Keratinocyte (primary cell): Measurements from ENCODE around the gene GATA2. TPM values are rescaled to one million over a fixed set of nuclear protein-coding genes. Genes with fewer than 3 reads are reported as not detected.

ENCODE experiments used
- DNase-seq: peaks from one replicate; pipeline ENCODE4 v3.0.0-alpha.2; 2011; ENCODE audit warnings: low read depth, missing footprints, low spot score
- FAIRE-seq: peaks from 2 replicates; lab custom pipeline; 2011; peaks lifted over from hg19 to GRCh38; lab: Jason Lieb, UNC
- H2AFZ ChIP-seq: 2 replicates; pipeline ENCODE4 v1.6.0; 2012; ENCODE audit warnings: low read length, control low read depth, inconsistent platforms; ENCODE audit not compliant: control insufficient read depth
- H3K27ac ChIP-seq: 2 replicates; pipeline ENCODE4 v1.5.1; 2011; ENCODE audit warnings: low read length; ENCODE audit not compliant: control insufficient read depth, insufficient read depth
- H3K27me3 ChIP-seq: 3 replicates; pipeline ENCODE4 v1.6.0; 2011; ENCODE audit warnings: low read length; ENCODE audit not compliant: control insufficient read depth, insufficient read depth; ENCODE audit errors: extremely low read depth
- H3K36me3 ChIP-seq, 2 experiments: 2 replicates in 1 of 2; 3 replicates in 1 of 2; pipeline ENCODE4 v1.5.1; 2011; ENCODE audit warnings: low read length in 2 of 2, mild to moderate bottlenecking in 1 of 2; ENCODE audit not compliant: control insufficient read depth in 2 of 2, insufficient read depth in 2 of 2; ENCODE audit errors: extremely low read depth in 1 of 2
- H3K4me1 ChIP-seq: 3 replicates; pipeline ENCODE4 v1.5.1; 2011; ENCODE audit warnings: low read length; ENCODE audit not compliant: control insufficient read depth, insufficient read depth; ENCODE audit errors: extremely low read depth
- H3K4me2 ChIP-seq: 3 replicates; pipeline ENCODE4 v1.6.0; 2011; ENCODE audit warnings: low read depth, low read length; ENCODE audit not compliant: control insufficient read depth, insufficient read depth; ENCODE audit errors: extremely low read depth
- H3K4me3 ChIP-seq, 3 experiments: fragments of 200-600 bp in 1 of 3; sonication (generic) in 1 of 3; 2 replicates in 2 of 3; 3 replicates in 1 of 3; pipeline ENCODE4 v1.5.1; 2011 to 2016; ENCODE audit warnings: low read length in 3 of 3, mild to moderate bottlenecking in 3 of 3, control low read depth in 2 of 3, inconsistent platforms in 1 of 3, low read depth in 1 of 3, mixed read lengths in 1 of 3, mixed run types in 1 of 3, moderate library complexity in 1 of 3; ENCODE audit not compliant: control insufficient read depth in 2 of 3, insufficient read depth in 2 of 3; ENCODE audit errors: extremely low read depth in 1 of 3
- H3K79me2 ChIP-seq: 2 replicates; pipeline ENCODE4 v1.6.0; 2012; ENCODE audit warnings: low read length; ENCODE audit not compliant: control insufficient read depth, insufficient read depth
- H3K9ac ChIP-seq: 3 replicates; pipeline ENCODE4 v1.6.0; 2011; ENCODE audit warnings: low read length; ENCODE audit not compliant: control insufficient read depth, insufficient read depth; ENCODE audit errors: extremely low read depth
- H3K9me1 ChIP-seq: 3 replicates; pipeline ENCODE4 v1.6.0; 2011; ENCODE audit warnings: low read length; ENCODE audit not compliant: control insufficient read depth, insufficient read depth; ENCODE audit errors: extremely low read depth
- H3K9me3 ChIP-seq: 2 replicates; pipeline ENCODE4 v1.5.1; 2012; ENCODE audit warnings: low read depth, low read length; ENCODE audit not compliant: control insufficient read depth
- H4K20me1 ChIP-seq: 3 replicates; pipeline ENCODE4 v1.6.0; 2011; ENCODE audit warnings: low read length; ENCODE audit not compliant: control insufficient read depth, insufficient read depth; ENCODE audit errors: extremely low read depth
- EZH2 ChIP-seq: IDR thresholded peaks from one replicate; pipeline ENCODE4 v1.6.1; 2012; ENCODE audit warnings: inconsistent platforms, mild to moderate bottlenecking, low read length, moderate library complexity
- dilution Hi-C: fragments of 300-500 bp; cut with MboI; formaldehyde crosslinking; loops from one replicate; pipeline ENCODE4 v1.7.0; 2020; ENCODE audit warnings: low sequenced_read_pairs; ENCODE audit not compliant: extremely low pct_ligation_motif_present
- polyA plus RNA-seq, 5 experiments: library from polyadenylated mRNA; depleted of rRNA in 3 of 5; stranded (reverse) in 3 of 5; stranded (forward) in 1 of 5; unstranded in 1 of 5; fragments of >200 nt; gene quantifications; 1 replicate in 1 of 5; 2 replicates in 3 of 5; 3 replicates in 1 of 5; pipeline versions ENCODE4 v1.2.1 to v1.2.3, GENCODE V29; 2011 to 2012; ENCODE audit warnings: missing spikeins in 2 of 5, low read depth in 1 of 5, low replicate concordance in 1 of 5
- TF ChIP-seq, protein P1 (sequence below), 3 experiments: IDR thresholded peaks in 1 of 3; conservative IDR thresholded peaks in 1 of 3; optimal IDR thresholded peaks in 1 of 3; 2 replicates in 2 of 3; 3 replicates in 1 of 3; pipeline versions ENCODE3 to v1.5.1; 2011; ENCODE audit warnings: low read length in 3 of 3, mild to moderate bottlenecking in 3 of 3, moderate library complexity in 2 of 3, control low read depth in 1 of 3, inconsistent platforms in 1 of 3; ENCODE audit not compliant: insufficient read depth in 2 of 3; ENCODE audit errors: extremely low read depth in 1 of 3

The GATA2 gene
- polyA plus RNA-seq, 1 donor (not counting 4 experiments of a cell fraction or from before 2014, with no cell fraction given), result not detected

DNA sequence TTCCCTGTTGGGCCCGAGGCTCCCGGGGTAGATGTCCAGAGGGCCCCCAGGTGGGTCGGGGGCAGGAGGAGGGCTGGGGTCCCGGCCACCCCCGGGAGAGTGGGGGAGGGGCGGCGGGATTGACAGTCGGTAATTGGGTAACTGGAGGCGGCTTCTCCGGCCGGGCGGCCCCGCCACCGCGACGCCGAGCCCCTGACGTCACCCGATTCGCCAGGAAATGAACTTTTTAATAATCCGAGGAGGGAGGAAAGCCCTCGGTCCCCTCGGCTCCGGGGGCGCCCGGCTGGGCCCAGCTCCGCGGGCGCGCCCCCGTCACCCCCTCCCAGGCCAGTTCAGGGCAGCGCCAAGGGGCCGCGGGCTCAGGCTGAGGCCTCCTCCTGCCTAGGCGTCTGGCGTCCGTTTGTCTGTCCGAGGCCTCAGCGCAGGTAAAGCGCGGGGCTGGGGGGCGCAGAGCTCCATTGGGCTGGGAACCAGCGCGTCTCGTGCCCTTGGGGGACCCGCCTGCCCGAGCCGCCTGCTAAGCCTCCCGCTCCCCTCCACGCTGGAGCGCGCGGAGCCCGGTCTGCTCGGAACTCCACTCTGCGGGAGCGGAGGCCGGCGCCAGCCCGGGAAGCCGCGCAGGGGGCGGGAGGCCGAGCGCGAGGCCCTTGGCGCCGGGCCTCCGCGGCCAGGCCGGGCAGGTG is 3.9 kb downstream of the GATA2 start:
- peaks cover 99% of the 10 kb centered on the region for H3K27me3 ChIP-seq
- H2AFZ ChIP-seq, result peak overlapping the region; percentile 43
- H4K20me1 ChIP-seq, result peaks cover 19% of the 10 kb centered on the region
- peak overlapping the region; percentile 15 for H3K9ac ChIP-seq
- peak overlapping the region; percentile 83 for H3K4me2 ChIP-seq
- DNase-seq (no peak), FAIRE-seq (no peak)
- TF ChIP-seq, protein P1, sequence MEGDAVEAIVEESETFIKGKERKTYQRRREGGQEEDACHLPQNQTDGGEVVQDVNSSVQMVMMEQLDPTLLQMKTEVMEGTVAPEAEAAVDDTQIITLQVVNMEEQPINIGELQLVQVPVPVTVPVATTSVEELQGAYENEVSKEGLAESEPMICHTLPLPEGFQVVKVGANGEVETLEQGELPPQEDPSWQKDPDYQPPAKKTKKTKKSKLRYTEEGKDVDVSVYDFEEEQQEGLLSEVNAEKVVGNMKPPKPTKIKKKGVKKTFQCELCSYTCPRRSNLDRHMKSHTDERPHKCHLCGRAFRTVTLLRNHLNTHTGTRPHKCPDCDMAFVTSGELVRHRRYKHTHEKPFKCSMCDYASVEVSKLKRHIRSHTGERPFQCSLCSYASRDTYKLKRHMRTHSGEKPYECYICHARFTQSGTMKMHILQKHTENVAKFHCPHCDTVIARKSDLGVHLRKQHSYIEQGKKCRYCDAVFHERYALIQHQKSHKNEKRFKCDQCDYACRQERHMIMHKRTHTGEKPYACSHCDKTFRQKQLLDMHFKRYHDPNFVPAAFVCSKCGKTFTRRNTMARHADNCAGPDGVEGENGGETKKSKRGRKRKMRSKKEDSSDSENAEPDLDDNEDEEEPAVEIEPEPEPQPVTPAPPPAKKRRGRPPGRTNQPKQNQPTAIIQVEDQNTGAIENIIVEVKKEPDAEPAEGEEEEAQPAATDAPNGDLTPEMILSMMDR (optimal IDR thresholded peaks at IDR 0.05 in 1 of 3, IDR thresholded peaks at IDR 0.05 in 1 of 3, conservative IDR thresholded peaks at IDR 0.05 in 1 of 3; ENCODE audit: extremely low read depth in 1 of 3, insufficient read depth in 2 of 3, low read length in 3 of 3), result no peak
- TF ChIP-seq EZH2, result no peak
- dilution Hi-C loops, result no loop called here
- H3K9me3 ChIP-seq, result no peaks in the 10 kb centered on the region
- no peaks in the 10 kb centered on the region for H3K9me1 ChIP-seq
- H3K27ac ChIP-seq, result no peak overlapping the region
- H3K36me3 ChIP-seq, result no peaks in the 10 kb centered on the region
- H3K79me2 ChIP-seq, result no peaks in the 10 kb centered on the region
- peak overlapping the region; percentile 35 to 65 (median 61) for H3K4me3 ChIP-seq
- peaks cover 14% of the 10 kb centered on the region for H3K4me1 ChIP-seq

- no peak for DNase-seq
Measured at GRCh38 chr3:128488636-128488990, 4.4 kb downstream of the GATA2 start.

More at GRCh38 chr3:128488636-128488990, 4.4 kb downstream of the GATA2 start:
- no peak for FAIRE-seq
- Histone ChIP-seq H3K27me3 (peaks cover 99% of the 10 kb centered on the region), H3K79me2 (no peaks in the 10 kb centered on the region), H3K9ac (no peak overlapping the region), H3K4me3 (peak overlapping the region in 1 of 3 experiments; percentile 13), H3K27ac (no peak overlapping the region), H3K4me2 (peak overlapping the region; percentile 79), H3K4me1 (peaks cover 14% of the 10 kb centered on the region), H4K20me1 (peaks cover 19% of the 10 kb centered on the region), H3K36me3 (no peaks in the 10 kb centered on the region), H3K9me1 (no peaks in the 10 kb centered on the region), H3K9me3 (no peaks in the 10 kb centered on the region), H2AFZ (no peak overlapping the region)
- dilution Hi-C loops, result no loop called here
- no peak for TF ChIP-seq EZH2
- TF ChIP-seq, protein P1 (optimal IDR thresholded peaks at IDR 0.05 in 1 of 3, IDR thresholded peaks at IDR 0.05 in 1 of 3, conservative IDR thresholded peaks at IDR 0.05 in 1 of 3; ENCODE audit: extremely low read depth in 1 of 3, insufficient read depth in 2 of 3, low read length in 3 of 3), result no peak
